IMR-90 (cell line): ENCODE data around the gene AUH. TPM values are rescaled to one million over a fixed set of nuclear protein-coding genes. Genes with fewer than 3 reads are reported as not detected.

Source experiments
- ATAC-seq: fragments of 200-7000 bp; cut with Tn5 transposase; 2 replicates; pipeline ENCODE4 v1.9.1; 2020; ENCODE audit warnings: low read depth, mild to moderate bottlenecking, moderate library complexity
- BruUV-seq: library from RNA; stranded (reverse); fragments of 400-500 nt; replicated peaks from 2 replicates; lab custom pipeline; 2021; lab: Mats Ljungman, UMichigan
- CTCF ChIA-PET: fragments of 300-600 bp; formaldehyde crosslinking; extraction: SDS; loops from one replicate; lab custom pipeline; 2021; ENCODE audit warnings: antibody characterized with exemption; lab: Yijun Ruan, JAX
- POLR2A ChIA-PET: fragments of 300-600 bp; sonication (Branson Sonifier 250); formaldehyde crosslinking; loops from one replicate; lab custom pipeline; 2022; ENCODE audit warnings: antibody characterized with exemption; ENCODE audit not compliant: unreplicated experiment; lab: Charles Lee
- DNase-seq: peaks from one replicate; pipeline ENCODE4 v3.0.0; 2013
- H2AFZ ChIP-seq: replicated peaks from 2 replicates; pipeline ENCODE3; 2013; ENCODE audit warnings: low read length, mild to moderate bottlenecking; ENCODE audit not compliant: poor library complexity
- H2AK5ac ChIP-seq: 2 replicates; pipeline ENCODE4 v1.6.1; 2013; ENCODE audit warnings: low read depth, low read length, inconsistent platforms
- H2AK9ac ChIP-seq: replicated peaks from 2 replicates; pipeline ENCODE3; 2013; ENCODE audit warnings: mild to moderate bottlenecking, low read depth, low read length, moderate library complexity; ENCODE audit not compliant: poor library complexity
- H2BK120ac ChIP-seq: 2 replicates; pipeline ENCODE4 v1.6.1; 2013; ENCODE audit warnings: low read depth, low read length, inconsistent platforms
- H2BK15ac ChIP-seq: 3 replicates; pipeline ENCODE4 v1.6.1; 2013; ENCODE audit warnings: low read depth, low read length, inconsistent platforms
- H2BK20ac ChIP-seq: 2 replicates; pipeline ENCODE4 v1.6.1; 2013; ENCODE audit warnings: low read depth, mild to moderate bottlenecking, inconsistent platforms, low read length, moderate library complexity
- H2BK5ac ChIP-seq: 2 replicates; pipeline ENCODE4 v1.6.1; 2013; ENCODE audit warnings: mild to moderate bottlenecking, low read depth, low read length, inconsistent platforms; ENCODE audit not compliant: poor library complexity, severe bottlenecking
- H3K14ac ChIP-seq: replicated peaks from 2 replicates; pipeline ENCODE4 v1.6.1; 2013; ENCODE audit warnings: low read depth, low read length, inconsistent platforms
- H3K18ac ChIP-seq: 2 replicates; pipeline ENCODE4 v1.6.1; 2013; ENCODE audit warnings: low read depth, low read length, control low read depth
- H3K23ac ChIP-seq: 2 replicates; pipeline ENCODE4 v1.6.1; 2013; ENCODE audit warnings: low read depth, low read length, inconsistent platforms
- H3K27ac ChIP-seq: 2 replicates; pipeline ENCODE4 v1.5.1; 2013; ENCODE audit warnings: mild to moderate bottlenecking, control low read depth, low read length; ENCODE audit not compliant: insufficient read depth
- H3K27me3 ChIP-seq: 2 replicates; pipeline ENCODE4 v1.6.1; 2013; ENCODE audit warnings: low read length; ENCODE audit not compliant: control insufficient read depth, insufficient read depth
- H3K36me3 ChIP-seq: 2 replicates; pipeline ENCODE4 v1.6.1; 2013; ENCODE audit warnings: low read length, mixed read lengths; ENCODE audit not compliant: control insufficient read depth, insufficient read depth
- H3K4ac ChIP-seq: 2 replicates; pipeline ENCODE4 v1.6.1; 2013; ENCODE audit warnings: low read depth, low read length, inconsistent platforms
- H3K4me1 ChIP-seq: 2 replicates; pipeline ENCODE4 v1.6.1; 2013; ENCODE audit warnings: low read length, mixed read lengths; ENCODE audit not compliant: control insufficient read depth, insufficient read depth
- H3K4me2 ChIP-seq: 2 replicates; pipeline ENCODE4 v1.6.1; 2013; ENCODE audit warnings: low read depth, mild to moderate bottlenecking, control low read depth, low read length, moderate library complexity
- H3K4me3 ChIP-seq: 2 replicates; pipeline ENCODE4 v1.5.1; 2013; ENCODE audit warnings: low read depth, mild to moderate bottlenecking, control low read depth, low read length, moderate library complexity; ENCODE audit not compliant: insufficient read depth
- H3K56ac ChIP-seq: 2 replicates; pipeline ENCODE4 v1.6.1; 2013; ENCODE audit warnings: low read length, inconsistent platforms; ENCODE audit not compliant: insufficient read depth; ENCODE audit errors: extremely low read depth
- H3K79me1 ChIP-seq, 2 experiments: 2 replicates each; pipeline ENCODE4 v1.6.1; 2013; ENCODE audit warnings: low read length in 2 of 2, inconsistent platforms in 1 of 2, low read depth in 1 of 2
- H3K9ac ChIP-seq: 2 replicates; pipeline ENCODE4 v1.6.1; 2013; ENCODE audit warnings: low read depth, low read length, control low read depth
- H3K9me1 ChIP-seq: 2 replicates; pipeline ENCODE4 v1.6.1; 2013; ENCODE audit warnings: low read length, inconsistent platforms; ENCODE audit not compliant: insufficient read depth
- H3K9me3 ChIP-seq: 2 replicates; pipeline ENCODE4 v1.6.1; 2013; ENCODE audit warnings: low read length; ENCODE audit not compliant: control insufficient read depth, insufficient read depth
- H4K20me1 ChIP-seq: 2 replicates; pipeline ENCODE4 v1.6.1; 2013; ENCODE audit warnings: low read length, inconsistent platforms; ENCODE audit not compliant: insufficient read depth
- H4K5ac ChIP-seq: 2 replicates; pipeline ENCODE4 v1.6.1; 2013; ENCODE audit warnings: mild to moderate bottlenecking, low read depth, low read length, control low read depth
- H4K8ac ChIP-seq, 2 experiments: 2 replicates each; pipeline ENCODE4 v1.6.1; 2013; ENCODE audit warnings: low read depth in 2 of 2, low read length in 2 of 2, control low read depth in 1 of 2, inconsistent platforms in 1 of 2
- H4K91ac ChIP-seq: 2 replicates; pipeline ENCODE4 v1.6.1; 2013; ENCODE audit warnings: low read depth, low read length, inconsistent platforms; ENCODE audit not compliant: insufficient read depth
- BHLHE40 ChIP-seq: fragments of 150-350 bp; IDR thresholded peaks from 2 replicates; pipeline ENCODE4 v1.6.1; 2016; ENCODE audit warnings: mild to moderate bottlenecking, low read depth, low read length
- CEBPB ChIP-seq: IDR thresholded peaks from 2 replicates; pipeline ENCODE4 v1.6.1; 2012; ENCODE audit warnings: low read depth, low read length, improper control_type of control experiment
- RFX5 ChIP-seq: IDR thresholded peaks from 2 replicates; pipeline ENCODE4 v1.8.0; 2012; ENCODE audit warnings: low read depth, mild to moderate bottlenecking, low read length, moderate library complexity
- WGBS, 2 experiments: methylation state at CpG; one replicate each; pipeline versions ENCODE4 v1.1.5 to v1.1.7; 2013; ENCODE audit warnings: missing lambda C conversion rate in 2 of 2; ENCODE audit not compliant: insufficient read length in 1 of 2; ENCODE audit errors: extremely low coverage in 2 of 2; 5-methylcytosine and 5-hydroxymethylcytosine counted together
- dilution Hi-C: fragments of 300-500 bp; cut with HindIII; formaldehyde crosslinking; loops from one replicate; pipeline ENCODE4 v1.14.3; 2018; ENCODE audit warnings: low sequenced_read_pairs; ENCODE audit not compliant: unreplicated experiment
- in situ Hi-C: fragments of 300-500 bp; cut with MboI; formaldehyde crosslinking; loops from 3 replicates; pipeline ENCODE4 v1.14.3; 2019; ENCODE audit warnings: low sequenced_read_pairs, inconsistent platforms, mixed read lengths
- intact Hi-C: fragments of 100-400 bp; cut with micrococcal nuclease; formaldehyde crosslinking; loops from 2 replicates; pipeline ENCODE4 v1.10.0; 2022
- polyA plus RNA-seq, 3 experiments: library from polyadenylated mRNA; depleted of rRNA; stranded (reverse); fragments of >200 nt; gene quantifications; 2 replicates each; pipeline ENCODE4 v1.2.3, GENCODE V29; 2012; ENCODE audit warnings: low replicate concordance in 1 of 3
- total RNA-seq: library from RNA; depleted of rRNA; stranded (reverse); fragments of >200 nt; gene quantifications from 2 replicates; pipeline ENCODE4 v1.2.3, GENCODE V29; 2012
- TF ChIP-seq, protein P1 (sequence below): fragments of 150-350 bp; IDR thresholded peaks from 2 replicates; pipeline ENCODE4 v1.6.1; 2016; ENCODE audit warnings: low read depth, mild to moderate bottlenecking, low read length, moderate library complexity, borderline replicate concordance

The AUH gene
- total and polyA plus RNA-seq, 2 of the 4 experiments (the other 2 are of a cell fraction), result 5.9 to 8.1 TPM

DNA sequence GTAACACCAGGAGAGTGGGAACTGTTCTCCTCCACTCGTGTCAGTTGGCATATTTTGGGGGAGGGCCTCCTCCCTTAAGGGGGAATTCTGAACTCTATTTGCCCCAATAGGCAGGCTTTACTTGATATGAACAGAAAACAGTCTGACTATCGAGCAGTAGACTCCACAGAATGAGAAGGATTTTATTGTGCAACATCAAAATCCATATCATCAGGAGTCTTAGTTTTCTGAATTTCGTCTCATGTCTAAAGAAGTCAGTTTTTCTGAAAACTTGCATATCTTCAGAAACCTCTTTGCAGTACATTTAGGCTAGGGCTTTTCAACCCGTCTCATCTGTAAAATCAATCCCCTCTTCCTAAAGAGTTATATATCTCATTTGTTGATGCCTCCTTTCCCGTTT, 96.2 kb downstream of the AUH start:
- Histone ChIP-seq H3K79me1 (no peaks in the 10 kb centered on the region), H3K4me2 (no peak overlapping the region), H3K56ac (no peak overlapping the region), H2AK5ac (no peak overlapping the region), H2BK20ac (no peak overlapping the region), H3K4ac (no peak overlapping the region), H2AFZ (no peak overlapping the region), H3K4me3 (no peak overlapping the region), H2AK9ac (no peak overlapping the region), H2BK5ac (no peak overlapping the region), H4K20me1 (no peaks in the 10 kb centered on the region), H3K27me3 (no peaks in the 10 kb centered on the region), H4K5ac (no peak overlapping the region), H3K18ac (0 out of 2 replicates have a peak overlapping the region, but pooled peaks have one; percentile 22), H3K9me1 (no peaks in the 10 kb centered on the region), H4K91ac (no peak overlapping the region), H4K8ac (no peak overlapping the region), H3K27ac (no peak overlapping the region), H3K14ac (0 out of 2 replicates have a peak overlapping the region, but pooled peaks have one; percentile 16), H2BK120ac (no peak overlapping the region), H2BK15ac (no peak overlapping the region), H3K23ac (no peak overlapping the region), H3K9me3 (no peaks in the 10 kb centered on the region), H3K9ac (no peak overlapping the region), H3K4me1 (peaks cover 2% of the 10 kb centered on the region; the same call in 1 of the 2 replicates), H3K36me3 (no peaks in the 10 kb centered on the region)
- in situ Hi-C loops (no loop called here), dilution Hi-C loops (no loop called here), intact Hi-C loops (no loop called here)
- ATAC-seq, result no peak
- WGBS, 2 experiments, result no CpG with 5 or more reads among the region's 5 CpGs
- DNase-seq, result no peak
- BruUV-seq, result no TSS peak
- TF ChIP-seq, protein P1, sequence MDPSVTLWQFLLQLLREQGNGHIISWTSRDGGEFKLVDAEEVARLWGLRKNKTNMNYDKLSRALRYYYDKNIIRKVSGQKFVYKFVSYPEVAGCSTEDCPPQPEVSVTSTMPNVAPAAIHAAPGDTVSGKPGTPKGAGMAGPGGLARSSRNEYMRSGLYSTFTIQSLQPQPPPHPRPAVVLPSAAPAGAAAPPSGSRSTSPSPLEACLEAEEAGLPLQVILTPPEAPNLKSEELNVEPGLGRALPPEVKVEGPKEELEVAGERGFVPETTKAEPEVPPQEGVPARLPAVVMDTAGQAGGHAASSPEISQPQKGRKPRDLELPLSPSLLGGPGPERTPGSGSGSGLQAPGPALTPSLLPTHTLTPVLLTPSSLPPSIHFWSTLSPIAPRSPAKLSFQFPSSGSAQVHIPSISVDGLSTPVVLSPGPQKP, result no peak
- TF ChIP-seq CEBPB, result peak; percentile 61
- TF ChIP-seq BHLHE40, result no peak
- TF ChIP-seq RFX5, result no peak
- ChIA-PET CTCF (interaction anchor here (0.6 kb wide), 1 partner anchor 28 kb away, joined by 3 read pairs; no protein-coding TSS in a partner anchor), POLR2A (interaction anchor here (0.7 kb wide), 1 partner anchor 29 kb away, joined by 6 read pairs; no protein-coding TSS in a partner anchor)
